ENCODE measurements around the gene TMEM59.

- TF ChIP-seq, protein P1, sequence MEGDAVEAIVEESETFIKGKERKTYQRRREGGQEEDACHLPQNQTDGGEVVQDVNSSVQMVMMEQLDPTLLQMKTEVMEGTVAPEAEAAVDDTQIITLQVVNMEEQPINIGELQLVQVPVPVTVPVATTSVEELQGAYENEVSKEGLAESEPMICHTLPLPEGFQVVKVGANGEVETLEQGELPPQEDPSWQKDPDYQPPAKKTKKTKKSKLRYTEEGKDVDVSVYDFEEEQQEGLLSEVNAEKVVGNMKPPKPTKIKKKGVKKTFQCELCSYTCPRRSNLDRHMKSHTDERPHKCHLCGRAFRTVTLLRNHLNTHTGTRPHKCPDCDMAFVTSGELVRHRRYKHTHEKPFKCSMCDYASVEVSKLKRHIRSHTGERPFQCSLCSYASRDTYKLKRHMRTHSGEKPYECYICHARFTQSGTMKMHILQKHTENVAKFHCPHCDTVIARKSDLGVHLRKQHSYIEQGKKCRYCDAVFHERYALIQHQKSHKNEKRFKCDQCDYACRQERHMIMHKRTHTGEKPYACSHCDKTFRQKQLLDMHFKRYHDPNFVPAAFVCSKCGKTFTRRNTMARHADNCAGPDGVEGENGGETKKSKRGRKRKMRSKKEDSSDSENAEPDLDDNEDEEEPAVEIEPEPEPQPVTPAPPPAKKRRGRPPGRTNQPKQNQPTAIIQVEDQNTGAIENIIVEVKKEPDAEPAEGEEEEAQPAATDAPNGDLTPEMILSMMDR (IDR thresholded peaks at IDR 0.05 in 8 of 11, conservative IDR thresholded peaks at IDR 0.05 in 3 of 11) = no peak
- TF ChIP-seq POLR2A (IDR thresholded peaks at IDR 0.05) (no peak), POLR2AphosphoS5 (IDR thresholded peaks at IDR 0.05) (no peak)
Measured at GRCh38 chr1:53998223-53998622, 54.8 kb downstream of the TMEM59 start.

Measured in spleen (tissue), 7 donors.